HG03039 (cell line): ENCODE measurements around the gene CCR5AS.
"Not testable (repeated sequence)": the region's sequence is repeated elsewhere in the genome, so short reads cannot be mapped to it uniquely, and the experiment has no call there.

Source experiments
- ATAC-seq: cut with Tn5 transposase; IDR thresholded peaks from one replicate; pipeline ENCODE4 v1.9.1; 2021; ENCODE audit warnings: mild to moderate bottlenecking, moderate library complexity; ENCODE audit not compliant: unreplicated experiment

The CCR5AS gene

GRCh38 chr3:46406788-46407611 is at the start of gene CCR5AS, which contains the start of gene CCRL2:
Gene CCR5AS, minus strand, starts transcription at chr3:46407066.
Gene CCRL2, plus strand, starts transcription at chr3:46407259. Its CDS starts 821 bp downstream, at chr3:46408080.
- no peak for ATAC-seq

DNA sequence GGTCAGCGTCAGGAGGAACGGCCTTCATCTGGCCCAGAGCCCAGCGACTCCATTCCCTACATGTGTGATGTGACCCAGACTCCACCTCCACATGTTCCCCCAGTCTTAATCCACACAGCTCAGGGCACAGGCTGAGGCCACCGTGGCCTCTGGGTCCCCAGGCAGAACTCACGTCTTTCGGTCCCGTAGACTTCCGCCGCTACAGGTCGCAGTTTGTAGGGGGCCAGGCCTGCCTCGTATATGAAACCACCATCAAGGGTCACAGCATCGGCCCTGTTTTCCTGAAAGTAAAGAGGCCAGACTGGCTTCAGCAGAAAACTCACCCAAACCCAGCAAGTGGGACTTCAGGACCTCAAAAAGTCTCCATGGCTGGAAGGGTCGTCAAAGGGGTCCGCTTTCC is 49.3 kb upstream of the CCR5AS start:
- no peak for ATAC-seq

GRCh38 chr3:46455231-46456115 is 48.6 kb upstream of the CCR5AS start:
- ATAC-seq: no peak

DNA sequence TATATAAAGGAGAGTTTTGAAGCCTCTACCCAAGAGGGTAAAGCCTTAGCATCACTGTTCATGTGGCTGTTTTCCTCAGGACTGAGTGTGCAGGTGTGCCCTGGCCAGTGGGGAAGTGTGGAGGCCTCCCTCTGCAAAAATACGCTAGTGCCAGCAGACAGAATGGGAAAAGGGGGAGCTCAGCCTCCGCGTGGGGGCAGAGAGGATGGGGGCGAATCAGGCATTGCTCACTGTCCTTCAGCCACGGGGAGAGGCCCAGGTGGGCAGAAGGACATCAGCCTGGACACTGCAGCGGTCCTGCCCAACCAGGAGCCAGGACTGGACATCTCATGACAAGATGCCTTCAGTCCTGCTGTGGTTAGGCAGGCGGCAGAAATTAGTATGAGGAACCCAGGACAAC is 47.7 kb upstream of the CCR5AS start:
- ATAC-seq: no peak

DNA sequence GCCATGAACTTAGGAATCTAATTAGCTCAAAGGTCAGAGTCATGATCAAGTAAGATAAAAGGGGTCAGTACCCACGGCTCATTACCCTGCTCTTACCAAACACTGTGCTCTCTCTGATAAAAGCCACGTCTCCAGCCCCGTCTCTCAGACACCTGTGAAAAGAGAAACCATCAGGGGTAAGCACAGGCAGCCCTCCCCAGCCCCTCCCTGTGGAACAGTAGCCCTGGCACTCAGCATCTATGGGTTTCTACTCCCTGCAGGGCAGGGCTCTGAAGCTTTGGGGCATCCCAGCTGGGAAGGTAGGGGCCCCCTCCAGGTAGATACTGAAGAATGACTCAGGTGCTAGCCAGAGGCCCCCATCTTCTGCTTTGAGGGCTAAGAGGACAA is 47.3 kb upstream of the CCR5AS start:
- ATAC-seq: no peak

- no peak for ATAC-seq
These were observed 46.8 kb upstream of the CCR5AS start for GRCh38 chr3:46453526-46454208.

DNA sequence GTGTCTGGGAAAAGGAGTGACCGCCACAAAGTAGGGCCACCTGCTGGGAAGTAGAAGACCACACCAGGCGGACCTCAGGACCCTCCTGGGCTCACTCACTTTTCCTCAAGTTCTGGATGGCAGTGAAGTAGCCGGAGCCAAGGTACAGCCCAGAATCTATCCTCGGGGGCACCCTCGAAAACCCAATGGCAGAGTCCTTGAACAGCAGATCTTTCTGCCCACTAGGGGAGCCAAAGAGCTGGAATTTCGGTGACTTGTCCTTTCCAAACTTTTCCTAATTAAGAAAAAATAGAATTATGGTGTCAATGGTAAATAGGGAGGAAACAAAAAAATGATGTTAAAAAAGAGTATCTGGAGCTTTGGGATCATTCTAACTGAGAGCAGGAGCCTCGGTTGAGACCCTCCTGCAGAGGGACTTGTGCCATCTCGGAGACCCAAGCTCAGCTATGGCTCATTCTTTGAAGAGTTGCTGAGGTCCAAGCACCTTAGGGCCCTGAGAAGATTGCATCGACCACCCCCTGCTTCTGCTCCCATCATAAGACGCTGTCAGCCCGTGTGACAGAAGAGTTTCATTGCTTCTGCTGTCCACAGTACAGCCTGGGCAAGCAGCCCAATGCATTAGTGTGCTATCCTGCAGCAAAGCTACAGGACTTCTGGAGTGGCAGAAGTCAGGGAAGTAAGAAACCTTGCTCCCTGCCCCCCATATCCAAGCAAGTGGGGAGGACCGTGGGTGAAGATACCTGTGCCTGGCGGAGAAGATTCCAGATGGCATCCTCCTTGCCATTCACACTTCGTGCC is 43.1 kb upstream of the CCR5AS start:
- no peak for ATAC-seq

DNA sequence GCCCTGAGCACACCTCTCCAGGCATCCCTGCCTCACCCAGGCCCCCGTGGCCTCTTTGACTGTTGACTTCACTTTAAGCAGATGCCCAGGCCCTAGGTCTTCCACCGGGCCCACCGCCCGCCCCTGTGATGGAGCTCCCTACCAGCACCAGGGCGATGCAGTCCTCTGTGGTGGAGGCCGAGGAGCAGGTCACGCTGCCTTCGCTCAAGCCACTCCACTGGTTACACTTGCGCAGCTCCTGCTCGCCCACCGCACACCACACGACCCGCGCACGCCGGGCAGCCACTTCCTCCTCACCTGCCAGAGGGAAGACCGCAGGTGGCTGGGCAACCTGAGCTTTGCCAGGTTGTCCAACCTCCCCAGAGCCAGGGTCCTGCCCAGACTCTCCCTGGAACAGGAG is 41.9 kb upstream of the CCR5AS start:
- no peak for ATAC-seq

GRCh38 chr3:46447228-46447985 is 40.5 kb upstream of the CCR5AS start:
- ATAC-seq: no peak

DNA sequence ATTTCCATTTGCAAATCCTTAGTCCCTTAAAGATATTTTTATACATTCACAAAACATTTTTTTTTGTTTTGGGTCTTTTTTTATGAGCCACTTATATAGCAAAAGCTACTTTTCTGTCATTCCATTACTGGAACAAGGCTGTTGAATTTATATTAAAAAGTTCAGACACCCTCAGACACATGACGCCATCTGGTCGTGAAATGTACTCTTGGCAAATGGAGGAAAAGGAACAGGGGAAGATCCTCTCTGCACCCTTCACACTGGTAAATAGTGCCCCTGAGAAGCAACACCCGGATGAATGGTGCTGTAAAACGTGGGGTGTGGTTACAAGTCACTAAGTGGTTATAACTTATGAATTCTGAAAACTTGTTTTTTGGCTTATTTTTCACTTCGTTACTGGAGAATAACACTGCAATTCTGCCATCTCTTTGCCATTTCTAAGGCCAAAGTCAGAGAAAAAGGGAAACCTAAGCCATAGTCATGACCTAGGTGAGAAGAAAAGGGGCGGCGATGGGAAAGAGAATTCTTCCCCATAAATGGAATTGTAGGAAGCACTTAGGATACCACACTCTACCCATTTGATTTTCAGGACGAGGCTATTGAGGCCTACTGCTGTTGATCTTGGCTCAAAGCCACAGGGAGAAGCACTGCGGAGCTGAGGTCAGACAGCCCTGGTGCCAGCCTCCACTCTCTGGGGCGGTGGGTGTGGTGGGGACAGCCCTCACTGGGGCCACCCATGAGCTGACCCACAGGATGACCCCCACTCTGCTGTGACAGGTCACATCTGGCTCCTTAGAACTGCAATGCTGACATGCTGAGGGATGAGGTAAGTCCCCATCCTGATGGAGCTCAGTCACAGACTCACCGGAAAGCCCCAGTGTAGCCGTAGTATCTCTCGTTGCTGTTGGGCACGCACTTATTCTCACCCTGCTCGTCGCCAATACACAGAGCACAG is 36.0 kb upstream of the CCR5AS start:
- no peak for ATAC-seq

DNA sequence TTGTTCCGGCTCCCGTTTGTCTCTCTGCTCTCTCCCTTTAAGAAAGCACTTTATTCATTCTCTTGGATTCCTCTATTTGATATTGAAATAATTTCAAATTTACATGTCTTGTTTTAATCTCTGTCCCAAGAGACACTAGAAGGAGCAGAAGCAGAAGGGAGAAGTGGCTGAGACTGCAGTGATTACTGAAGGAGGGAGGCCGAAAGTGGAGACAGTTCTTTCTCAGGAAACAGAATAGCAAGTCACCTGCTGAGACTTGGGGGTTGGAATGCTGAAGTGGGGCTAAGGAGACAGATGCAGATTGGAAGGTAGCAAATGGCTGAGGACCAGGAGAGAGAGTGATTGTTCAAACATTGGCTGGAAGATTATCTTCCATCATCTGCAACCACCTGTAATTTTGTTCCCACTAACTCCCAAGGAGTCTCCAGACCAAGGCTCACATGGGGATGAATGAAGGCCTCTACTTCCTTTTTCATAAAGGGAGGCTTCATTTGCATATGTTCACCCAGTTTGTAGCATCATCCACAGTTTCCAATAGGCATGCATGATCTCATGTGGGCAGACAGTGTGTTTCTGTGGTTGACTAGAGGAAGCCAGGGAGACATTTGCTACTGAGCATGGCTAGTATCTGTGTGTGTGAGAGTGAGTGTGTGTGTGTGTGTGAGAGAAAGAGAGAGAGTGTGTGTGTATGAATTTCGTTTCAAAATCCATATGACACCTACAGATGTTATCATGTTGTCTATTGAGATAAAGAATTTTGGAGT is 33.8 kb upstream of the CCR5AS start:
- ATAC-seq: no peak

GRCh38 chr3:46438831-46439230 is 32.0 kb upstream of the CCR5AS start:
- no peak for ATAC-seq

DNA sequence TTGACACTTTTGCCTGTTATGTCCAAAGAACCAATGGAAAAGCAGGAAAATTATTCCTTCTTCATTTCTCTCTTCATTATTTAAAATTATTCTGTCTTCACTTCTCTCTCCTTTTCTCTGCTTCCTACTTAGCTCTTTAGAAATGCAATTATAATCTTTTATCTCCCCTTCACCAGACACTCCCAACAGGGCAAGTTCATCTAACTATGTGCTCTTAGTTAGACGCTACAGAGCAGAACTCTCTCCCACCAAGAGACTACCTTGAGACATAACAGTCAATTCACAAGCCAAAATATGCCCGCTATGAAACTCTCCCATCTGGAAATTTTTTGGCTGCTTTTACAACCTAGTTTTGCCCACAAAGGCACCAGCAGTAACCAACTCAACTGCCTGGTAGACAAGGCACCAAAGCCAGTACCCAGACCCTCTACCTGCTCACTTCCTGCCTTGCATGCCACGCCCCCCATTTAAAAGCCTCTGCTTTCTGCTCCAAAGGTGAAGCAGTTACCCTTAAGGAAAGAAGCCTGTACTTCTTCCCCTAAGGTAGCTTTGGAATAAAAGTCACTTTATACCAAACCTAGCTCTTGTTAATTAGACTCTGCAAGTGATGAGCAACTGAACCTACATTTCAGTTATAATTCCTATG is 28.3 kb upstream of the CCR5AS start:
- no peak for ATAC-seq

DNA sequence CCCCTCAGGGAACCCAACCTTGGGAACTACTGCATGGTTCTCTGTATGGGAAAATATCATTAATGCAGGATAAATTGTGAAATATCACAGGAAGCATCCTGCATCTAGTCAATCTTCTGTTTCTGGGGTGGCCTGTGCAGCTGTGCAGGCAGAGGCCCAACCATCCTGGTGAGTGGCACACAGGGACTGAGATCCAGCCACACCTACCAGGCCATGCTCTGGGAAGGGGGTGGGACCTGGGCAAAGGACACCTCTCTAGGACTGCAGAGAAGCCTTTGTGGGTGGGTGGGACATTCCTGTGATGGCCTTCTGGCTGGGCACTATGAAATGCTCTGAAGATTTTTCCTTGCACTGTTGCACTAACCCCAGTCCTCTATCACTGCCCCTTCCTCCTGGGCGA is 27.0 kb upstream of the CCR5AS start:
- no peak for ATAC-seq

DNA sequence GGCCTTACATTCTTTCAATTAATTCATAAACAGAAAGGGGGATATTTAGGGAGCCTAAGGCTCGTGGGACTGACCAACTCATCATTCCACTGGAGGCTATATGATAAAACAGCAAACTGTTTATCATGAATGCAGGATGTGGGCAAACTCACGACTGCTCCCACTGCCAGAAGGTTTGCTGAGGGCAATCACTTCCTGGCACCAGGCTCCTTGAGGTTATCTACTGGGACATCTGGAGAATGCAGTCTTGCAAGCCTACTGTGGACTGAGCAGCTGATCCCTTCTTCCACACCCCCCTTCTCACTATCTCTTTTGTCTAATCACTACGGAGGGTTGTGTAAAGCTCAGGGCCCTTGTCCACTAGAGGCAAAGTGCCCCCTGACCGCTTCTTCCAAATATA is 26.3 kb upstream of the CCR5AS start:
- ATAC-seq: not testable (repeated sequence)

GRCh38 chr3:46431905-46432304 is 25.0 kb upstream of the CCR5AS start:
- ATAC-seq: not testable (repeated sequence)

DNA sequence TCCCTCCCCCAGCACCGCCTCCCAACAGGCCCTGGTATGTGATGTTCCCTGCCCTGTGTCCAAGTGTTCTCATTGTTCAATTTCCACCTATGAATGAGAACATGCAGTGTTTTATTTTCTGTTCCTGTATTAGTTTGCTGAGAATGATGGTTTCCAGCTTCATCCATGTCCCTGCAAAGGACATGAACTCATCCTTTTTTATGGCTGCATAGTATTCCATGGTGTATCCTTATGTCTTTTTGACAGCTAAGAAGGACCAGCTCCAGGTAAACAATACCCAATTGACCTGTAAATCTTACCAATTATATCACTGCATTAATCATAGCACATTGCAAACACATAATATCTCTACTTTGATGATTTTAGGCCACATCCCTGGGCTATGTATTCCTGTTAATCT is 24.0 kb upstream of the CCR5AS start:
- ATAC-seq: not testable (repeated sequence)
